LNCaP clone FGC (cell line): Measurements from ENCODE around the gene C6orf141.
"Not testable (repeated sequence)": the region's sequence is repeated elsewhere in the genome, so short reads cannot be mapped to it uniquely, and the experiment has no call there.

Experiments used
- DNase-seq: peaks from one replicate; pipeline ENCODE4 v3.0.0-alpha.2; 2011; ENCODE audit warnings: low read depth
- H3K4me3 ChIP-seq: 2 replicates; pipeline ENCODE4 v1.5.1; 2011; ENCODE audit warnings: mild to moderate bottlenecking, low read depth, low read length, control low read depth
- TF ChIP-seq, protein P1 (sequence below): IDR thresholded peaks from 2 replicates; pipeline ENCODE4 v1.5.1; 2012; ENCODE audit warnings: mild to moderate bottlenecking; ENCODE audit not compliant: control insufficient read depth, insufficient read depth; ENCODE audit errors: extremely low read depth

Gene C6orf141

GRCh38 chr6:49565855-49566254, 15.4 kb downstream of the C6orf141 start:
- DNase-seq = no peak

GRCh38 chr6:49570474-49571079, 20.1 kb downstream of the C6orf141 start:
- TF ChIP-seq, protein P1, sequence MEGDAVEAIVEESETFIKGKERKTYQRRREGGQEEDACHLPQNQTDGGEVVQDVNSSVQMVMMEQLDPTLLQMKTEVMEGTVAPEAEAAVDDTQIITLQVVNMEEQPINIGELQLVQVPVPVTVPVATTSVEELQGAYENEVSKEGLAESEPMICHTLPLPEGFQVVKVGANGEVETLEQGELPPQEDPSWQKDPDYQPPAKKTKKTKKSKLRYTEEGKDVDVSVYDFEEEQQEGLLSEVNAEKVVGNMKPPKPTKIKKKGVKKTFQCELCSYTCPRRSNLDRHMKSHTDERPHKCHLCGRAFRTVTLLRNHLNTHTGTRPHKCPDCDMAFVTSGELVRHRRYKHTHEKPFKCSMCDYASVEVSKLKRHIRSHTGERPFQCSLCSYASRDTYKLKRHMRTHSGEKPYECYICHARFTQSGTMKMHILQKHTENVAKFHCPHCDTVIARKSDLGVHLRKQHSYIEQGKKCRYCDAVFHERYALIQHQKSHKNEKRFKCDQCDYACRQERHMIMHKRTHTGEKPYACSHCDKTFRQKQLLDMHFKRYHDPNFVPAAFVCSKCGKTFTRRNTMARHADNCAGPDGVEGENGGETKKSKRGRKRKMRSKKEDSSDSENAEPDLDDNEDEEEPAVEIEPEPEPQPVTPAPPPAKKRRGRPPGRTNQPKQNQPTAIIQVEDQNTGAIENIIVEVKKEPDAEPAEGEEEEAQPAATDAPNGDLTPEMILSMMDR = peak; percentile 31
- peak; percentile 14 for DNase-seq

More at GRCh38 chr6:49565855-49566254, 15.4 kb downstream of the C6orf141 start:
- TF ChIP-seq, protein P1 = no peak
- no peak overlapping the region for H3K4me3 ChIP-seq

DNA sequence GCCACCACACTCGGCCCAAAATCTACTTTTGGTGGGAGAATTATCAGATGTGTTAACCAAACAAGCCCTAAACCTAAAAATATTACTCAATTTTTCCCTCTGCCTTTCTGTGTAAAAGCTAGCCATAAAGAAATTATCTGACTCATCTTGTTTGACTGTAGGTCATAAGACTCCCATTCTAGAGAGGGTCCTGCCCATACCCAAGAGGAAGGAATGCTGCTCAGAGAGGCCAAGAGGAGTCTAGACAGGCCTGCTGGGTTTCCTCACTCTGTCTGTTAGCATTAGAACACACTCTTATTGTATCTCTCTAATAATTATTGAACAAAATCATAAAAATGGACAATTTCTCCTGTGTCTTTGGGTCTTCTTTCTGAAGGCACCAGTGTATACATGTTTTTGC, 26.1 kb downstream of the C6orf141 start:
- TF ChIP-seq, protein P1 = no peak
- H3K4me3 ChIP-seq = no peak overlapping the region
- no peak for DNase-seq

More at GRCh38 chr6:49570474-49571079, 20.1 kb downstream of the C6orf141 start:
- no peak overlapping the region for H3K4me3 ChIP-seq

DNA sequence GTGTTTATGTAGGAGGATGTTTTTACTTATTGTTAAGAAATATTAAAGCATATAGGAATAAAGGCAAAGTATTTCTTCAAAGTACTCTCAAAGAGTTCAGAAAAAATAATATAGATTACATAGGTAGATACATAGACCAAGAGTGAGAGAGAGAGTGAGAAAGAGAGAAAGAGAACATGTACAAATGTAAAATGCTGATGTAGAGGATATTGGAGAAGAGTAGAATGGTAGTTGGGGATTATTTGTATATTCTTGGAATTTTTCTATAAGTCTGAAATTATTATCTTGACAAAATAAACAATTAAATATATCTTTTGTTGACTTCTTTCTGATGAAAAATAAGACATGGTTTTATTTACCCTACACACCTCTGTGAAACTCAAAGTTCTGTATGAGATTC, 29.2 kb downstream of the C6orf141 start:
- TF ChIP-seq, protein P1 = no peak
- DNase-seq = no peak
- no peak overlapping the region for H3K4me3 ChIP-seq

DNA sequence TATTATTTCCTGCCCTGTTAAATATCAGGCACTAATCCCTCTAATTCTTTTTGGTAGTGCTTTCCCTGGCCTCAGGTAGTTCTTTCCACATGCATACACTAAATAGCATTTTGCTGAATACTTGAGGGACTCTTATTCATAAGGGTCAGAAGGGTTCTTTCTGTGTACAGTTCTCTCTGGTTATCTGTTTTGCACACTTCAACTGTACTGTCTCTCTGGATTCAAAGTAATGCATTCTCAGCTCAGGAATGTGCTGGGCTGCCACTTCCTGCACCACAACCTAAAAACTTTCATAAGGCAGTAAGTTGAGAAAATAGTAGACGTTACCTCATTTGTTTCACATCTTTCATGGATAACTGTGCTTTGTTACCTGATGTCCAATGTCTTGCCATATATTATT, 32.1 kb downstream of the C6orf141 start:
- no peak overlapping the region for H3K4me3 ChIP-seq
- no peak for DNase-seq

DNA sequence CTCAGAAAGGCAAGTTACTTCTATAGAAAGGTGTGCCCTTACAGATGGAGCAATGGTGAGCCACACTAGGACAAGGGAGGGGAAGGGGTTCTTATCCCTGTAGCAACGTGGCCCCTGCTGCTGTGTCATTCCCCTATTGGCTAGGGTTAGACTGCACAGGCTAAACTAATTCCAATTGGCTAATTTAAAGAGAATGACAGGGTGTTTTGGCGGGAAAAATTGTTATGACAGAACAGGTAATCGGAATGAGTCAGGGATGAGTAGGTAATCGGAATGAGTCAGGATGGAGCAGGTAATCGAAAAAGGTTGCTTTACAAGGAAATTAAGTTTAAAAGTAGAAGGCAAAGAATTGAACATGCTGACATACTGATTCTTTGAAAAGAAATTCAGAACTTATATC, 36.8 kb downstream of the C6orf141 start:
- not testable (repeated sequence) for H3K4me3 ChIP-seq, DNase-seq

More for the DNA sequence above, 32.1 kb downstream of the C6orf141 start:
- TF ChIP-seq, protein P1 = no peak
